HepG2 (cell line): ENCODE data around the gene ACBD5. TPM values are rescaled to one million over a fixed set of nuclear protein-coding genes. Genes with fewer than 3 reads are reported as not detected.

Source experiments
- CBX1 ChIP-seq: IDR thresholded peaks from one replicate; pipeline ENCODE4 v1.6.1; 2016; ENCODE audit warnings: antibody characterized with exemption, low read depth
- CCAR2 ChIP-seq: fragments of 200-400 bp; formaldehyde crosslinking; optimal IDR thresholded peaks from 2 replicates; pipeline ENCODE3; 2018; ENCODE audit warnings: low read depth, mild to moderate bottlenecking, low read length, moderate library complexity
- GATAD2A ChIP-seq: IDR thresholded peaks from 2 replicates; pipeline ENCODE4 v1.6.1; 2016
- HIVEP1 ChIP-seq: sonication (generic); formaldehyde crosslinking; IDR thresholded peaks from 2 replicates; pipeline ENCODE4 v1.4.0; 2020; ENCODE audit warnings: mild to moderate bottlenecking, missing genetic modification reagents
- IRF2 ChIP-seq: IDR thresholded peaks from 2 replicates; pipeline ENCODE4 v1.6.1; 2018; ENCODE audit warnings: missing genetic modification reagents, missing compliant biosample characterization
- MXI1 ChIP-seq: IDR thresholded peaks from 3 replicates; pipeline ENCODE4 v1.6.1; 2012; ENCODE audit warnings: low read depth, low read length, inconsistent platforms, borderline replicate concordance
- PHF20 ChIP-seq: sonication (generic); formaldehyde crosslinking; IDR thresholded peaks from 2 replicates; pipeline ENCODE4 v1.5.0; 2020; ENCODE audit warnings: mild to moderate bottlenecking, missing genetic modification reagents
- SALL1 ChIP-seq: sonication (generic); formaldehyde crosslinking; IDR thresholded peaks from 2 replicates; pipeline ENCODE4 v1.8.0; 2022; ENCODE audit warnings: mild to moderate bottlenecking, missing genetic modification reagents
- TARDBP ChIP-seq: sonication (generic); formaldehyde crosslinking; IDR thresholded peaks from 2 replicates; pipeline ENCODE4 v1.8.0; 2022; ENCODE audit warnings: mild to moderate bottlenecking, missing genetic modification reagents
- polyA plus RNA-seq, 8 experiments: library from polyadenylated mRNA; depleted of rRNA in 3 of 8; stranded (reverse) in 7 of 8; unstranded in 1 of 8; fragments of >200 nt; fragmentation: Illumina TruSeq in 4 of 8; extraction: Trizol in 4 of 8; gene quantifications; 2 replicates each; pipeline versions ENCODE4 v1.2.1 to v1.2.3, GENCODE V29; 2011 to 2016; ENCODE audit warnings: low read depth in 4 of 8, missing spikeins in 1 of 8, mixed read lengths in 1 of 8; ENCODE audit not compliant: insufficient read depth in 1 of 8
- total RNA-seq, 5 experiments: library from RNA; depleted of rRNA; stranded (reverse); fragments of >200 nt; fragmentation: Illumina TruSeq; extraction: Trizol; gene quantifications; 2 replicates each; pipeline ENCODE4 v1.2.3, GENCODE V29; 2016; ENCODE audit warnings: low read depth in 1 of 5
- TF ChIP-seq, protein P1 (sequence below): sonication (generic); formaldehyde crosslinking; IDR thresholded peaks from 2 replicates; pipeline ENCODE4 v1.4.0; 2020; ENCODE audit warnings: missing genetic modification reagents
- TF ChIP-seq, protein P2 (sequence below): IDR thresholded peaks from 2 replicates; pipeline ENCODE4 v1.6.1; 2016; ENCODE audit warnings: low read depth
- TF ChIP-seq, protein P3 (sequence below): sonication (generic); formaldehyde crosslinking; IDR thresholded peaks from 2 replicates; pipeline ENCODE4 v1.4.0; 2020; ENCODE audit warnings: missing genetic modification reagents
- TF ChIP-seq, protein P4 (sequence below): sonication (generic); formaldehyde crosslinking; IDR thresholded peaks from 2 replicates; pipeline ENCODE4 v1.8.0; 2022; ENCODE audit warnings: mild to moderate bottlenecking, missing genetic modification reagents, moderate library complexity
- TF ChIP-seq, protein P5 (sequence below): sonication (generic); formaldehyde crosslinking; conservative IDR thresholded peaks from 2 replicates; pipeline ENCODE4 v1.8.0; 2022; ENCODE audit warnings: low read depth, missing genetic modification reagents
- TF ChIP-seq, protein P6 (sequence below): sonication (generic); formaldehyde crosslinking; IDR thresholded peaks from 2 replicates; pipeline ENCODE4 v1.8.1; 2023; ENCODE audit warnings: mild to moderate bottlenecking, missing genetic modification reagents

ACBD5 gene
- total and polyA plus RNA-seq, 2 of the 13 experiments (the other 11 are each of a cell fraction or from before 2014, with no cell fraction given), result 10.3 to 14.8 TPM

DNA sequence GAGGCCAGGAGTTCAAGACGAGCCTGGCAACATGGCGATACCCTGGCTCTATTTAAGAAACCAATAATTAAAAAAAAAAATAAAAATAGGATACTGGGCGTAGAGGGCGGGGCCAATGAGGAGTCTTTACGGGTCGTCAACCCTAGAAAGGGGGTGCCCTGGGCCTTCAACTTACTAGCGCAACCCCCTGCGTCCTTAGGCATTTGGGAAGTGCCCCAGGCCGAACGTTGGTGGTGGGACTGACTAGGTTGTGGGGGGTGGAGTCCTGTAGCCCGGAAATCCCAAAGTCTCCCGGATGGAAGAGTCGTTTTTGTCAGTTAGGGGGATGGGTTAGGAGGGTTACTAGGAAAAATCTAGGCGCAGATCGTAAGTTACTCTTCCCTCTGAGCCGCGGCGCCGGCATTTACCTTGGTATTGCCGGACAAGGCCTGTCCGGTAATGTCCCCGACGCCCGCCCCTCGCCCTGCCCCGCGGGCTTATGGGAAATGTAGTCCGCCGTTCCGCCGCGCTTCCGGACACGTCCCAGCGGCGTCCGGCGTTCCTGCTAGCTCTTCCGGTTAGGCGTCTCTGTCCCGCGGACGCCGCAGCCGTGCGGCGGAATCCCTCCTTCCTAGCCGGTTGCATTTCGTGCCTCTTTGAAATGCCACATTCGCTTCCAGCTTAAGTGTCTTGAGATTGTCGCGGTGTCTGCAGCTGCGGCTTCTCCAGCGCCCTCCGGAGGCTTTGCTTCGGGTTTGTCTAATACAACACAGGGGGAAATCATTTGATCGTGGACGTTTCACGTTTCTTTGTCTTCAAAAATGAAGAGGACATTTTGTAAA lies 1.3 kb upstream of the ACBD5 start (continued):
- TF ChIP-seq, protein P1, sequence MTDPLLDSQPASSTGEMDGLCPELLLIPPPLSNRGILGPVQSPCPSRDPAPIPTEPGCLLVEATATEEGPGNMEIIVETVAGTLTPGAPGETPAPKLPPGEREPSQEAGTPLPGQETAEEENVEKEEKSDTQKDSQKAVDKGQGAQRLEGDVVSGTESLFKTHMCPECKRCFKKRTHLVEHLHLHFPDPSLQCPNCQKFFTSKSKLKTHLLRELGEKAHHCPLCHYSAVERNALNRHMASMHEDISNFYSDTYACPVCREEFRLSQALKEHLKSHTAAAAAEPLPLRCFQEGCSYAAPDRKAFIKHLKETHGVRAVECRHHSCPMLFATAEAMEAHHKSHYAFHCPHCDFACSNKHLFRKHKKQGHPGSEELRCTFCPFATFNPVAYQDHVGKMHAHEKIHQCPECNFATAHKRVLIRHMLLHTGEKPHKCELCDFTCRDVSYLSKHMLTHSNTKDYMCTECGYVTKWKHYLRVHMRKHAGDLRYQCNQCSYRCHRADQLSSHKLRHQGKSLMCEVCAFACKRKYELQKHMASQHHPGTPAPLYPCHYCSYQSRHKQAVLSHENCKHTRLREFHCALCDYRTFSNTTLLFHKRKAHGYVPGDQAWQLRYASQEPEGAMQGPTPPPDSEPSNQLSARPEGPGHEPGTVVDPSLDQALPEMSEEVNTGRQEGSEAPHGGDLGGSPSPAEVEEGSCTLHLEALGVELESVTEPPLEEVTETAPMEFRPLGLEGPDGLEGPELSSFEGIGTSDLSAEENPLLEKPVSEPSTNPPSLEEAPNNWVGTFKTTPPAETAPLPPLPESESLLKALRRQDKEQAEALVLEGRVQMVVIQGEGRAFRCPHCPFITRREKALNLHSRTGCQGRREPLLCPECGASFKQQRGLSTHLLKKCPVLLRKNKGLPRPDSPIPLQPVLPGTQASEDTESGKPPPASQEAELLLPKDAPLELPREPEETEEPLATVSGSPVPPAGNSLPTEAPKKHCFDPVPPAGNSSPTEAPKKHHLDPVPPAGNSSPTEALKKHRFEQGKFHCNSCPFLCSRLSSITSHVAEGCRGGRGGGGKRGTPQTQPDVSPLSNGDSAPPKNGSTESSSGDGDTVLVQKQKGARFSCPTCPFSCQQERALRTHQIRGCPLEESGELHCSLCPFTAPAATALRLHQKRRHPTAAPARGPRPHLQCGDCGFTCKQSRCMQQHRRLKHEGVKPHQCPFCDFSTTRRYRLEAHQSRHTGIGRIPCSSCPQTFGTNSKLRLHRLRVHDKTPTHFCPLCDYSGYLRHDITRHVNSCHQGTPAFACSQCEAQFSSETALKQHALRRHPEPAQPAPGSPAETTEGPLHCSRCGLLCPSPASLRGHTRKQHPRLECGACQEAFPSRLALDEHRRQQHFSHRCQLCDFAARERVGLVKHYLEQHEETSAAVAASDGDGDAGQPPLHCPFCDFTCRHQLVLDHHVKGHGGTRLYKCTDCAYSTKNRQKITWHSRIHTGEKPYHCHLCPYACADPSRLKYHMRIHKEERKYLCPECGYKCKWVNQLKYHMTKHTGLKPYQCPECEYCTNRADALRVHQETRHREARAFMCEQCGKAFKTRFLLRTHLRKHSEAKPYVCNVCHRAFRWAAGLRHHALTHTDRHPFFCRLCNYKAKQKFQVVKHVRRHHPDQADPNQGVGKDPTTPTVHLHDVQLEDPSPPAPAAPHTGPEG (CRISPR knock-in tag), result peak; percentile 59; the same call in 1 of the 2 replicates
- TF ChIP-seq, protein P2, sequence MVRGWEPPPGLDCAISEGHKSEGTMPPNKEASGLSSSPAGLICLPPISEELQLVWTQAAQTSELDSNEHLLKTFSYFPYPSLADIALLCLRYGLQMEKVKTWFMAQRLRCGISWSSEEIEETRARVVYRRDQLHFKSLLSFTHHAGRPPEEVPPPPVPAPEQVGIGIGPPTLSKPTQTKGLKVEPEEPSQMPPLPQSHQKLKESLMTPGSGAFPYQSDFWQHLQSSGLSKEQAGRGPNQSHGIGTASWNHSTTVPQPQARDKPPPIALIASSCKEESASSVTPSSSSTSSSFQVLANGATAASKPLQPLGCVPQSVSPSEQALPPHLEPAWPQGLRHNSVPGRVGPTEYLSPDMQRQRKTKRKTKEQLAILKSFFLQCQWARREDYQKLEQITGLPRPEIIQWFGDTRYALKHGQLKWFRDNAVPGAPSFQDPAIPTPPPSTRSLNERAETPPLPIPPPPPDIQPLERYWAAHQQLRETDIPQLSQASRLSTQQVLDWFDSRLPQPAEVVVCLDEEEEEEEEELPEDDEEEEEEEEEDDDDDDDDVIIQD (CRISPR knock-in tag), result peak; percentile 38; the same call in 1 of the 2 replicates
- TF ChIP-seq PHF20 (CRISPR knock-in tag), result peak; percentile 75
- peak; percentile 32; the same call in 1 of the 2 replicates for TF ChIP-seq TARDBP (CRISPR knock-in tag)
- TF ChIP-seq, protein P3, sequence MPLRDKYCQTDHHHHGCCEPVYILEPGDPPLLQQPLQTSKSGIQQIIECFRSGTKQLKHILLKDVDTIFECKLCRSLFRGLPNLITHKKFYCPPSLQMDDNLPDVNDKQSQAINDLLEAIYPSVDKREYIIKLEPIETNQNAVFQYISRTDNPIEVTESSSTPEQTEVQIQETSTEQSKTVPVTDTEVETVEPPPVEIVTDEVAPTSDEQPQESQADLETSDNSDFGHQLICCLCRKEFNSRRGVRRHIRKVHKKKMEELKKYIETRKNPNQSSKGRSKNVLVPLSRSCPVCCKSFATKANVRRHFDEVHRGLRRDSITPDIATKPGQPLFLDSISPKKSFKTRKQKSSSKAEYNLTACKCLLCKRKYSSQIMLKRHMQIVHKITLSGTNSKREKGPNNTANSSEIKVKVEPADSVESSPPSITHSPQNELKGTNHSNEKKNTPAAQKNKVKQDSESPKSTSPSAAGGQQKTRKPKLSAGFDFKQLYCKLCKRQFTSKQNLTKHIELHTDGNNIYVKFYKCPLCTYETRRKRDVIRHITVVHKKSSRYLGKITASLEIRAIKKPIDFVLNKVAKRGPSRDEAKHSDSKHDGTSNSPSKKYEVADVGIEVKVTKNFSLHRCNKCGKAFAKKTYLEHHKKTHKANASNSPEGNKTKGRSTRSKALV (CRISPR knock-in tag), result 0 out of 2 replicates have a peak, but pooled peaks have one; percentile 40
- TF ChIP-seq GATAD2A (CRISPR knock-in tag), result peak; percentile 34; the same call in 1 of the 2 replicates
- TF ChIP-seq, protein P4, sequence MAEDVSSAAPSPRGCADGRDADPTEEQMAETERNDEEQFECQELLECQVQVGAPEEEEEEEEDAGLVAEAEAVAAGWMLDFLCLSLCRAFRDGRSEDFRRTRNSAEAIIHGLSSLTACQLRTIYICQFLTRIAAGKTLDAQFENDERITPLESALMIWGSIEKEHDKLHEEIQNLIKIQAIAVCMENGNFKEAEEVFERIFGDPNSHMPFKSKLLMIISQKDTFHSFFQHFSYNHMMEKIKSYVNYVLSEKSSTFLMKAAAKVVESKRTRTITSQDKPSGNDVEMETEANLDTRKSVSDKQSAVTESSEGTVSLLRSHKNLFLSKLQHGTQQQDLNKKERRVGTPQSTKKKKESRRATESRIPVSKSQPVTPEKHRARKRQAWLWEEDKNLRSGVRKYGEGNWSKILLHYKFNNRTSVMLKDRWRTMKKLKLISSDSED (CRISPR knock-in tag), result no peak
- no peak for TF ChIP-seq CCAR2
- peak; percentile 55; the same call in 1 of the 3 replicates for TF ChIP-seq MXI1
- TF ChIP-seq, protein P5, sequence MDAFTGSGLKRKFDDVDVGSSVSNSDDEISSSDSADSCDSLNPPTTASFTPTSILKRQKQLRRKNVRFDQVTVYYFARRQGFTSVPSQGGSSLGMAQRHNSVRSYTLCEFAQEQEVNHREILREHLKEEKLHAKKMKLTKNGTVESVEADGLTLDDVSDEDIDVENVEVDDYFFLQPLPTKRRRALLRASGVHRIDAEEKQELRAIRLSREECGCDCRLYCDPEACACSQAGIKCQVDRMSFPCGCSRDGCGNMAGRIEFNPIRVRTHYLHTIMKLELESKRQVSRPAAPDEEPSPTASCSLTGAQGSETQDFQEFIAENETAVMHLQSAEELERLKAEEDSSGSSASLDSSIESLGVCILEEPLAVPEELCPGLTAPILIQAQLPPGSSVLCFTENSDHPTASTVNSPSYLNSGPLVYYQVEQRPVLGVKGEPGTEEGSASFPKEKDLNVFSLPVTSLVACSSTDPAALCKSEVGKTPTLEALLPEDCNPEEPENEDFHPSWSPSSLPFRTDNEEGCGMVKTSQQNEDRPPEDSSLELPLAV, result no peak
- TF ChIP-seq, protein P6, sequence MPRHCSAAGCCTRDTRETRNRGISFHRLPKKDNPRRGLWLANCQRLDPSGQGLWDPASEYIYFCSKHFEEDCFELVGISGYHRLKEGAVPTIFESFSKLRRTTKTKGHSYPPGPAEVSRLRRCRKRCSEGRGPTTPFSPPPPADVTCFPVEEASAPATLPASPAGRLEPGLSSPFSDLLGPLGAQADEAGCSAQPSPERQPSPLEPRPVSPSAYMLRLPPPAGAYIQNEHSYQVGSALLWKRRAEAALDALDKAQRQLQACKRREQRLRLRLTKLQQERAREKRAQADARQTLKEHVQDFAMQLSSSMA (CRISPR knock-in tag), result peak; percentile 87
- TF ChIP-seq SALL1 (CRISPR knock-in tag), result peak; percentile 74
- peak; percentile 93 for TF ChIP-seq IRF2 (CRISPR knock-in tag)
- TF ChIP-seq CBX1, result peak; percentile 65
- TF ChIP-seq HIVEP1 (CRISPR knock-in tag), result peak; percentile 82
